Memory B cell (primary cell): Measurements from ENCODE around the gene KHSRP.

Experiments
- ATAC-seq: fragments of 150-1000 bp; cut with Tn5 transposase; 2 replicates; pipeline ENCODE4 v1.10.0; 2021; ENCODE audit warnings: low read depth, mild to moderate bottlenecking, moderate library complexity
- DNase-seq, 2 donors: peaks; one replicate each; pipeline ENCODE4 v3.0.0; 2022; ENCODE audit warnings: low spot score in 2 of 2
- H3K27ac Mint-ChIP-seq: one replicate; pipeline ENCODE4 v1.8.0; 2022; ENCODE audit warnings: mild to moderate bottlenecking, moderate library complexity, mixed read lengths
- H3K27me3 Mint-ChIP-seq: one replicate; pipeline ENCODE4 v1.8.0; 2022; ENCODE audit warnings: mixed read lengths
- H3K36me3 Mint-ChIP-seq: one replicate; pipeline ENCODE4 v1.8.0; 2022; ENCODE audit warnings: mild to moderate bottlenecking, mixed read lengths
- H3K4me1 Mint-ChIP-seq: one replicate; pipeline ENCODE4 v1.8.0; 2022; ENCODE audit warnings: mixed read lengths
- H3K4me3 Mint-ChIP-seq: one replicate; pipeline ENCODE4 v1.8.0; 2022; ENCODE audit warnings: mild to moderate bottlenecking, moderate library complexity, mixed read lengths
- H3K9me3 Mint-ChIP-seq: one replicate; pipeline ENCODE4 v1.8.0; 2022; ENCODE audit warnings: mixed read lengths

The KHSRP gene, protein sequence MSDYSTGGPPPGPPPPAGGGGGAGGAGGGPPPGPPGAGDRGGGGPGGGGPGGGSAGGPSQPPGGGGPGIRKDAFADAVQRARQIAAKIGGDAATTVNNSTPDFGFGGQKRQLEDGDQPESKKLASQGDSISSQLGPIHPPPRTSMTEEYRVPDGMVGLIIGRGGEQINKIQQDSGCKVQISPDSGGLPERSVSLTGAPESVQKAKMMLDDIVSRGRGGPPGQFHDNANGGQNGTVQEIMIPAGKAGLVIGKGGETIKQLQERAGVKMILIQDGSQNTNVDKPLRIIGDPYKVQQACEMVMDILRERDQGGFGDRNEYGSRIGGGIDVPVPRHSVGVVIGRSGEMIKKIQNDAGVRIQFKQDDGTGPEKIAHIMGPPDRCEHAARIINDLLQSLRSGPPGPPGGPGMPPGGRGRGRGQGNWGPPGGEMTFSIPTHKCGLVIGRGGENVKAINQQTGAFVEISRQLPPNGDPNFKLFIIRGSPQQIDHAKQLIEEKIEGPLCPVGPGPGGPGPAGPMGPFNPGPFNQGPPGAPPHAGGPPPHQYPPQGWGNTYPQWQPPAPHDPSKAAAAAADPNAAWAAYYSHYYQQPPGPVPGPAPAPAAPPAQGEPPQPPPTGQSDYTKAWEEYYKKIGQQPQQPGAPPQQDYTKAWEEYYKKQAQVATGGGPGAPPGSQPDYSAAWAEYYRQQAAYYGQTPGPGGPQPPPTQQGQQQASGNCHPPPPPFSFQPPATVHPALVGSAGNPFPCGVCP

DNA sequence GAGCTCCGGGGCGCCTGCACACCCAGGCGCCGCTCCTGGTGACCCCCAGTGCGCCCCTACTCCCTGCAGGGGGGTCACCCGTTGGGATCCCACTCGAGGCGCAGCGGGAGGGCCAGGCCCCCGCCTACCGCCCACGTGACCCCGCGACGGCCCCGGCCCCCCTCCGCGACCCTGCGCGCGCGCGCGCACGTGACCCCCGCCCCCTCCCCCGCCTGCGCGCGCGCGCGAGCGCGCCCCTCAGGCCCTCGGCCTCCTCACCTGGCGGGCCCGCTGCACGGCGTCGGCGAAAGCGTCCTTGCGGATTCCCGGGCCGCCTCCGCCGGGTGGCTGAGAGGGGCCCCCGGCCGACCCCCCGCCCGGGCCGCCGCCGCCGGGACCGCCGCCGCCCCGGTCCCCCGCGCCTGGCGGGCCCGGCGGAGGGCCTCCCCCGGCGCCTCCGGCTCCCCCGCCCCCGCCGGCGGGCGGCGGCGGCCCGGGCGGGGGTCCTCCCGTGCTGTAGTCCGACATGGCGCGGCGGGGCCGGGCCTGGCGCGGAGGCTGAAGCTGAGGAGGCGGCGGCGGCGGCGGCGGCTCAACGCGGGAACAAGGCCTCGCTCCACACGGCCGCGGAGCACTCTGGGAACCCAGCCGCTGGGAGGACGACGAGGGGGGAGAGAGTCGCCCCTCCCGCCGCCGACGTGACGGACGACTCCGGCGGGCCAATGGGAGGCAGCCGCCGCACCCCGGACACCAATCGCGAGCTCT, at the start of gene KHSRP:
Gene KHSRP, minus strand, starts transcription at position 617 of the 744 bp plus-strand sequence. Its CDS starts 110 bp downstream, at position 507.
- Mint-ChIP-seq H3K4me3 (peak within 1 kb of the TSS; percentile 86), H3K27ac (peak within 1 kb of the TSS; percentile 89), H3K36me3 (no peaks in the 10 kb centered on the region), H3K9me3 (no peaks in the 10 kb centered on the region), H3K4me1 (peaks cover 23% of the 10 kb centered on the region), H3K27me3 (no peaks in the 10 kb centered on the region)
- DNase-seq (peak in 1 of 2 donors; percentile 27), ATAC-seq (no peak)

DNA sequence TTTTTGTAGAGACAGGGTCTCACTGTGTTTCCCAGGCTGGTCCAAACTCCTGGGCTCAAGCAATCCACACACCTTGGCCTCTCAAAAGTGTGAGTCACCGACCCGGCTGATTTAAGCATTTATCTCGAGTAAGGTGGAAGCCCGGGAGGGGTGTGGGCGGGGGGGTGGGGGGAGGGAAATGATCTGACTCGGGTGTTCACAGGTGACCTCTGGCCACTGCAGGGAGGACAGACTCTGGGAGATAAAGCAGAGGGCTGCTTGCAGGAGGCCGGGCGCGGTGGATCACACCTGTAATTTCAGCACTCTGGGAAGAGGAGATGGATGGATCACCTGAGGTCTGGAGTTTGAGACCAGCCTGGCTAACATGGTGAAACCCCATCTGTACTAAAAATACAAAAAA, 49.0 kb upstream of the KHSRP start:
- Mint-ChIP-seq H3K4me1 (no peaks in the 10 kb centered on the region), H3K4me3 (no peak overlapping the region), H3K27ac (no peak overlapping the region), H3K36me3 (peaks cover 17% of the 10 kb centered on the region), H3K27me3 (no peaks in the 10 kb centered on the region), H3K9me3 (no peaks in the 10 kb centered on the region)
- no peak for DNase-seq
- no peak for ATAC-seq

DNA sequence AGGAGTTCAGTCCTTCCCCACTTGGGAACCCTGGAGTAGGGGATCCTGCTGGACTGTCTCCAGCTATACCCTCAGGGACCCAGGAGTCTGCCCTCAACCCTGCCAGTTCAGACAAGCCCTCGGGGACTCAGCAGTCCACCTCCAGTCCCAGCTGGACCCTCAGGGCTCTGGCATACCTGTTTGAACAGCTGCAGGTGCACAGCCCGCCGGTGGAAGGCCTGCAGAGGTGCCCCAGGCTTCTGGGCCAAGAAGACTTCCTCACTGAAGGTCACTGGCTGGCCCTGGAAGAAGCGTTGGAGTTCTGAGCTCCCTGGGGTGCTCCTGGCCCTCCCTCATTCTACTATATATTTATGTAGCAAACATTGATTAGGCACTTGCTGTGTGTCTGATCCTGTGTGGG, 48.1 kb upstream of the KHSRP start:
- DNase-seq (no peak), ATAC-seq (no peak)
- Mint-ChIP-seq H3K36me3 (peaks cover 22% of the 10 kb centered on the region), H3K27ac (no peak overlapping the region), H3K27me3 (no peaks in the 10 kb centered on the region), H3K4me3 (no peak overlapping the region), H3K9me3 (no peaks in the 10 kb centered on the region), H3K4me1 (no peaks in the 10 kb centered on the region)

DNA sequence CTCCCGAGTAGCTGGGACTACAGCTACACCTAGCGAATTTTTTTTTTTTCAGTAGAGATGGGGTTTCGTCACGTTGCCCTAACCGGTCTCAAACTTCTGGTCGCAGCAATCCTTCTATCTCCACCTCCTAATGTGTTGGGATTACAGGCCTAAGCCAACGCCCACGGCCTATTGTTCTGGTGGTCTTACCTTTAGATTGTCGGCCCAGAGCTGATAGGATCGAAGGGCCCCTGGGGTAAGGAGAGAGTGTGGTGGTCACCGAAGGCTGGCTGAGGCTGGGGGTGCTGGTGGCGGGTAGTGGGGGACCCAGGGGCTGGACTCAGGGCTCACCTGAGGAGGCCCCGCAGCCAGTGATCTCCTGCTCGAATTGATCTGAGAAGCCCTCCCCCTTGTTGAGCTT, 46.5 kb upstream of the KHSRP start:
- Mint-ChIP-seq H3K4me1 (no peaks in the 10 kb centered on the region), H3K9me3 (no peaks in the 10 kb centered on the region), H3K36me3 (peaks cover 25% of the 10 kb centered on the region), H3K4me3 (no peak overlapping the region), H3K27ac (no peak overlapping the region), H3K27me3 (no peaks in the 10 kb centered on the region)
- DNase-seq (no peak), ATAC-seq (no peak)

DNA sequence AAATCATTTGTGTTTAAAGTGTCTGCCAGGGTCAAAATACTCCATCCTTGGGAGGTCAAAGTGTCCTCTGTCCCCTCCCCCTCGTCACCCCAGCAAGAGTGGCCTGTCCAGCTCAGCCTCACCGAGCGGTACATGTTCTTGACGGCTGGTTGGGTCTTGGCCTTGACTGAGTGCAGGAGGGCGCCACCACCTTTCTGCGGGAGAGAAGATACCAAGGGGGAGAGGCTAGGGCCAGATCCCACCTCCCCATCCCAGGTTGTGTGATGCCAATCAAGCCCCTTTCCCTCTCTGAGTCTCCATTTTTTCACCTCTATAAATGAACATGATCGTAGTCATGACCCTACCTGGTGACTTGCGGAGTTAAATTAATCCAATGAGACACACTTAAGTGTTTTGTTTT, 45.6 kb upstream of the KHSRP start:
- Mint-ChIP-seq H3K9me3 (no peaks in the 10 kb centered on the region), H3K4me1 (peaks cover 6% of the 10 kb centered on the region), H3K36me3 (peaks cover 22% of the 10 kb centered on the region), H3K27ac (no peak overlapping the region), H3K27me3 (no peaks in the 10 kb centered on the region), H3K4me3 (no peak overlapping the region)
- ATAC-seq, result no peak
- DNase-seq, result no peak

DNA sequence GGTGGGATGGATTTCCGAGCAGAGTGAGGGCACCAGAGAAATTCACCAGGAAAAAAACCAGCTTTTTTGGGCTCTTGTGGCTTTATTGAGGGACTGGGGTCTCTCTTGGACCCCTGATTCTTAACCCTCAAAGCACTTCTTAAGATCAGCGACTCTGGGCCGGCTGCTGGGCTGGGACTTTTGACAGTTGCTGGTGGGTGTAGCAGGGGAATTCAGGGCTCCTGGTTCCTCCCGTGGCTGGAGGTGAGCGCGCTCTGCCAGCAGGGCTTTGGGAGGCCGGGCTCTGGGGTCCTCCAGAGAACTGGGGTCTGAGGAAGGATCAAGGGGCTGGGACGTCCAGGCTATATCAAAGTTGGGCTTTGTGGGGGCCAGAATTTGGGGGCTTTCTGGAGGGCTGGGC, 42.8 kb upstream of the KHSRP start:
- no peak overlapping the region for H3K27ac Mint-ChIP-seq
- H3K27me3 Mint-ChIP-seq, result no peaks in the 10 kb centered on the region
- H3K36me3 Mint-ChIP-seq, result peaks cover 22% of the 10 kb centered on the region
- H3K4me1 Mint-ChIP-seq, result peaks cover 17% of the 10 kb centered on the region
- H3K9me3 Mint-ChIP-seq, result no peaks in the 10 kb centered on the region
- no peak for ATAC-seq
- no peak overlapping the region for H3K4me3 Mint-ChIP-seq
- DNase-seq, result no peak

DNA sequence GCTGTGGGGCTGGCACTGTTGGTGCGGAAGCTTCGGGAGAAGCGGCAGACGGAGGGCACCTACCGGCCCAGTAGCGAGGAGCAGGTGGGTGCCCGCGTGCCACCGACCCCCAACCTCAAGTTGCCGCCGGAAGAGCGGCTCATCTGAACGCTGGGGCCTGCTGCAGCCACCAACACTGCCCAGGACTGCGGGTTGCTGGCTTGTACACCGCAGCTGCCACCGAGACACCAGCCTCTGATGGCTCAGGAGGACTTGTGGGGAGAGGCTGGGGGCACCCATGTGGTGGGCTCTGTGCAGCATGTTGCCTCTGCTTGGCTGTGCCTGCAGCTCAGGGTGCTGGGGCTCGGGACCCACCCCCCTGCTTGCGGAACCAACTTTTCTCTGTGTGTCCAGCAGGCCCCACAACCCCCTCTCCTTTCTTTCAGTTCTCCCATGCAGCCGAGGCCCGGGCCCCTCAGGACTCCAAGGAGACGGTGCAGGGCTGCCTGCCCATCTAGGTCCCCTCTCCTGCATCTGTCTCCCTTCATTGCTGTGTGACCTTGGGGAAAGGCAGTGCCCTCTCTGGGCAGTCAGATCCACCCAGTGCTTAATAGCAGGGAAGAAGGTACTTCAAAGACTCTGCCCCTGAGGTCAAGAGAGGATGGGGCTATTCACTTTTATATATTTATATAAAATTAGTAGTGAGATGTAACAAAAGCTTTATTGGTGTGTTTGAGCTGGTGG, 42.1 kb upstream of the KHSRP start:
- H3K4me1 Mint-ChIP-seq, result peaks cover 20% of the 10 kb centered on the region
- H3K9me3 Mint-ChIP-seq, result no peaks in the 10 kb centered on the region
- H3K27me3 Mint-ChIP-seq, result no peaks in the 10 kb centered on the region
- ATAC-seq (no peak), DNase-seq (no peak)
- H3K27ac Mint-ChIP-seq, result no peak overlapping the region
- no peak overlapping the region for H3K4me3 Mint-ChIP-seq
- peaks cover 22% of the 10 kb centered on the region for H3K36me3 Mint-ChIP-seq

DNA sequence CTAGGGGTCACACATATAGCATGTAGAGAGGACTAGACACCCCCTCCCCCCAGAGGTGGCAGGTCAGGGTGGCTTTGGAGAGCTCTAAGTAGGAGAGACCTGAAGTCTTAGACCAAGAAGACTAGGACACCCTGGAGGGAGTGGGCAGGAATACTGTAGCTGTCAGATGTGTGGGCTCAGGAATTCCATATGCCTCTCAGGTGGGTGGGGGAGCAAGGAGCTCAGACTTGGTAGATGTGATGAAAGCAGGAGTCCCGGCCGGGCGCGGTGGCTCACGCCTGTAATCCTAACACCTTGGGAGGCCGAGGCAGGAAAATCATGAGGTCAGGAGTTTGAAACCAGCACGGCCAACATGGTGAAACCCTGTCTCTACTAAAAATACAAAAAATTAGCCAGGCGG, 41.1 kb upstream of the KHSRP start:
- Mint-ChIP-seq H3K4me1 (peaks cover 20% of the 10 kb centered on the region), H3K27ac (peak overlapping the region; percentile 45), H3K27me3 (no peaks in the 10 kb centered on the region), H3K9me3 (no peaks in the 10 kb centered on the region), H3K36me3 (peaks cover 19% of the 10 kb centered on the region), H3K4me3 (no peak overlapping the region)
- DNase-seq (no peak), ATAC-seq (no peak)

DNA sequence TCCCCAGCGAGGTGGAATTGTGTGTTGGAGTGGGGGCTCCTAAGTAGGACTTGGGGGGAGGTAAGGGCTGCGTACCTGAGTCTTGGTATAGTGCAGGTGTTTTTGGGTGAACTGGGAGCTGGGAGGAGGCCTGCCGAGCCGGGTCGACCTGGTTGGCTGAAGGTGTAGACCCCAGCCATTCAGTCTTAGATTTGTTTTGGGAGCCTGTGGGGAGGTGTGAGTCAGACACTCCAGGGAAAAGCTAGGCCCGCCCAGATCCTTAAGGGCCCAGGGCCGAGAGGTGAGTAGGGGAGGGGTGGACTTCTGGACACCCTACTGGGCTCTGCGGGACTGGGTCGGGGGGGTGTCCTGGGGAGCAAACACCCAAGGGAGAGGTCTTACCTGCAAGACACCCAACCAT, 40.4 kb upstream of the KHSRP start:
- Mint-ChIP-seq H3K9me3 (no peaks in the 10 kb centered on the region), H3K27ac (no peak overlapping the region), H3K4me3 (peak overlapping the region; percentile 76), H3K36me3 (peaks cover 16% of the 10 kb centered on the region), H3K4me1 (peaks cover 23% of the 10 kb centered on the region), H3K27me3 (no peaks in the 10 kb centered on the region)
- no peak for DNase-seq
- no peak for ATAC-seq

DNA sequence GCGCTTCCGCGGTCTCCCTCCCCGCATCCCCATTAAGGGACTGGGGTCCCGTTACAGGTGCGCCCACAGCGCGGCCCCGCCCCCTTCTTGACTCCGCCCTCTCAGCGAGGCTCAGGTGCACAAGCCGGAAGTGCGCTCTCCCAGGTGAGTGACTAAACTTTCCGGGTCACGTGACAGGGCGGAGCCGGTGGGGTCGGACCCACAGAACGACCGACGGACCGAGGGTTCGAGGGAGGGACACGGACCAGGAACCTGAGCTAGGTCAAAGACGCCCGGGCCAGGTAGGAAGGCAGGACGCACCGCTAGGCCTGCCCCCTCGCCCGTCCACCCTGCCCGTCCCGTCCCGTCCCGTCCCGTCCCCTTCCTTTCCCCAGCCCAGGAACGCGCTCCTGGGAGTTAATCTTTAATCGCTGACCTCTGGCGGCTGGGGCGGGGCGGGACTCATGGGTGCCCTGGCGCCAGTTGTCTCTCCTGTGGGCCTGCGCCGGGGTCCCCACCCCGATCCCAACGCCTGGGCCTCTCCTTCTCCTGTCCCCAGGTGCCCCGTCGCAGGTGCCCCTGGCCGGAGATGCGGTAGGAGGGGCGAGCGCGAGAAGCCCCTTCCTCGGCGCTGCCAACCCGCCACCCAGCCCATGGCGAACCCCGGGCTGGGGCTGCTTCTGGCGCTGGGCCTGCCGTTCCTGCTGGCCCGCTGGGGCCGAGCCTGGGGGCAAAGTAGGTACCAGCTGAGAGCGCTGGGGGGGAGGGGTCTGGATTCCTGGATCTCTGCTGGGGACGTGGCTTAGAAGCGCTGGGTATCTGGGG, 39.7 kb upstream of the KHSRP start, which contains the start of gene CRB3:
Gene CRB3, plus strand, starts transcription at position 202 of the 804 bp plus-strand sequence. Its CDS starts 431 bp downstream, at position 633.
- peak within 1 kb of the TSS; percentile 5 for H3K27ac Mint-ChIP-seq
- H3K9me3 Mint-ChIP-seq, result no peaks in the 10 kb centered on the region
- peak within 1 kb of the TSS; percentile 76 for H3K4me3 Mint-ChIP-seq
- ATAC-seq, result no peak
- no peaks in the 10 kb centered on the region for H3K27me3 Mint-ChIP-seq
- peaks cover 24% of the 10 kb centered on the region for H3K4me1 Mint-ChIP-seq
- H3K36me3 Mint-ChIP-seq, result peaks cover 12% of the 10 kb centered on the region
- DNase-seq, result peak; percentile 27 to 31

DNA sequence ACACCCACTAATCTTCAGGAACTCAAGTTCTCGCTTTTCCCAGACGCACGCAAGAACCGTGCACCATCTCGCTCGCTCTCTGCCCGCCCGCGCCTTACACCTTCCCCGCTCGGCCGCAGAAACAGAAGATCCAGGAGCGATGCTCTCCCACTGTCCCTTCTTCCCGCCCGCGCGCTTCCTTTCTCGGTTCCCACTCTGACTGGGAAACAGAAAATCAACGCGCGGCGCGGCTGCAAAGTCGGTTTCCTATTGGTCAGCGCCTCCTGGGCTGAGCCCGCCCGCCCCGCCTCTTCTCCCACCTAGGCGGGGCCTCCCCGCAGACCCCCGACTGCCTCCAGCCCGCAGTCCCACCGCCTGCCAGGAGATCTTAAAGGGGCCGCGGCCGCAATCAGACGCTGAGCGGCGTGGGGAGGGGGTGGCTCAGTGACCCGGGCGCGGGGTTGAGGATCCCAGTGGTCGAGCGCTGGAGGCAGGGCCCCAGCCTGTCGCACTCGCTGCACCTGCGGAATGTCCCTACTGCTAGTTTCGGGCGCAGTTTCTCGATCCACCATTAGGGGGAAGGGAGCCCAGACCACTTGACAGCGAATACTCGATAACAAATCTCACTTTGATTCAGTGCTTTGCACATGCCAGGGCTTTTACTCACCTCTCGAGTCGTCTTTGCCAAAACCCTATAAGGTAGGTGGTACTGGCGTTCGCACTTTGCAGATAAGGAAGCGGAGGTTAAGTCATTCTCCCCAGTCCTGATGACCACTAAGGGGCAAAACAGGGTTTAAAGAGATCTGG, 35.7 kb upstream of the KHSRP start:
- H3K4me3 Mint-ChIP-seq, result peak overlapping the region; percentile 90
- peaks cover 8% of the 10 kb centered on the region for H3K36me3 Mint-ChIP-seq
- DNase-seq (peak; percentile 97 to 98), ATAC-seq (peak; percentile 78)
- no peaks in the 10 kb centered on the region for H3K9me3 Mint-ChIP-seq
- H3K27ac Mint-ChIP-seq, result peak overlapping the region; percentile 88
- no peaks in the 10 kb centered on the region for H3K27me3 Mint-ChIP-seq
- H3K4me1 Mint-ChIP-seq, result peaks cover 33% of the 10 kb centered on the region

DNA sequence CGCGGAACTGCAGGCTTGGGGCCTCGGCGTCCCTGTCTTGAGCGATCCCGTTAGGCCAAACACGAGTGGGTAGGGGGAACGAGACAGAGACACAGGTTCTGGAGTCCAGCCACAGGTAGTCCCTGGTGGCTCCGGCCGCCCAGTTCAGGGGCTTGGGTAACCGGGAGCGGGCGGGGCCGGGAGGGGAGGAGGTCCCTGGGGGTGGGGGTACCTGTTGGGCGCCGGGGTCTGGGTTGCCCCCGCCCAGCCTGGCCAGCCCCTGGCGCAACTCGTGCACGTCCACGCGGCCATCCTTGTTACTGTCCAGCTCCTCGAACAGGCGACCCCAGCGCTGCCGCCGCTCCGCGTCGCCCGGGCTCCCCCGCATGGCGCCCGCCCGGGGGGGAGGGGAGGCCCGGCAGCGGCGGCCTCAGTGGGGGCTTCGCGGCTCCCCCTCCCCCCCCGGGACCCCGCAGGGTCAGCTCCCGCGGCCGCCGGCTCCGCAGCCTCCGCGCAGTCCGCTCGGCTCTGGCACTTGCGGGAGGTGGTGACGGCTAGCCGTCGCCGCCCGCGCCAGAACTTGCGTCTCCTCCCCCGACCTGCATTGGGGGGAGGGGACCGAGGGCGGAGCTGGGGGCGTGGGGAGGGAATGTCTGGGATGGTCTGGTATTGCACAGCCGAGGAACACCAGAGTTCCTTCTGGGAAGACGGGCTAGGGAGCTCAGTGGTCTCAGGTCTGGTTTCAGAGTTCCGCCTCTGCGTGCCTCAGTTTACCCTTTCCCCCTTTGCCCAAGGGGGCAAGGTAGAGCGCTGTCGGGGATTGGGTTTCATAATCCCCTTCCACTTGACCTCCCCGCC, 34.9 kb upstream of the KHSRP start, which contains the start of gene SLC25A23:
Gene SLC25A23, minus strand, starts transcription at position 531 of the 837 bp plus-strand sequence. Its CDS starts 164 bp downstream, at position 367.
- DNase-seq (peak; percentile 40 to 45), ATAC-seq (peak; percentile 22)
- Mint-ChIP-seq H3K36me3 (peaks cover 16% of the 10 kb centered on the region), H3K27me3 (no peaks in the 10 kb centered on the region), H3K4me3 (peak within 1 kb of the TSS; percentile 90), H3K4me1 (peaks cover 26% of the 10 kb centered on the region), H3K9me3 (no peaks in the 10 kb centered on the region), H3K27ac (peak within 1 kb of the TSS; percentile 88)
